Cardiac fibroblast (primary cell): ENCODE data around the gene SCNN1B.

Experiments used
- DNase-seq, 2 donors: peaks; one replicate each; pipeline versions ENCODE4 v3.0.0 to v3.0.0-alpha.2; 2010; ENCODE audit warnings: low read depth in 2 of 2
- H3K4me3 ChIP-seq, 2 donors: replicated peaks in 1 of 2; 1 replicate in 1 of 2; 2 replicates in 1 of 2; pipeline ENCODE4 v1.5.1; 2011; ENCODE audit warnings: low read depth in 2 of 2, low read length in 2 of 2, mild to moderate bottlenecking in 2 of 2, moderate library complexity in 1 of 2
- TF ChIP-seq, protein P1 (sequence below): IDR thresholded peaks from one replicate; pipeline ENCODE4 v1.5.1; 2011; ENCODE audit warnings: low read depth, mild to moderate bottlenecking, low read length, inconsistent platforms

Gene SCNN1B

DNA sequence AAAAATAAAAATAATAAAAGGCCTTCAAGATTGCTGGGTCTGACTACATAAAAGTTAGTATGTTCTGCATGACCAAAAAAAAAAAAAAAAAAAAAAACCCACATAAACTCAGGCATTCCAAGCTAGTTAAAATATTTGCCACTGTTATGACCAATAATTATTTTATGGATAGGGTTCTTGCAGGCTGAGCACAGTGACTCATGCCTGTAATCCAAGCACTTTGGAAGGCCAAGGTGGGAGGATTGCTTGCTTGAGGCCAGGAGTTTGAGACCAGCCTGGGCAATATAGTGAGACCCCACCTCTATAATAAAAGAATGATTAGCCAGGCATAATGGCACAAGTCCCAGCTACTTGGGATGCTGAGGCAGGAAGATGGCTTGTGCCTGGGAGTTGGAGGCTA is 8.1 kb downstream of the SCNN1B start:
- DNase-seq, result no peak
- H3K4me3 ChIP-seq, result no peak overlapping the region
- TF ChIP-seq, protein P1, sequence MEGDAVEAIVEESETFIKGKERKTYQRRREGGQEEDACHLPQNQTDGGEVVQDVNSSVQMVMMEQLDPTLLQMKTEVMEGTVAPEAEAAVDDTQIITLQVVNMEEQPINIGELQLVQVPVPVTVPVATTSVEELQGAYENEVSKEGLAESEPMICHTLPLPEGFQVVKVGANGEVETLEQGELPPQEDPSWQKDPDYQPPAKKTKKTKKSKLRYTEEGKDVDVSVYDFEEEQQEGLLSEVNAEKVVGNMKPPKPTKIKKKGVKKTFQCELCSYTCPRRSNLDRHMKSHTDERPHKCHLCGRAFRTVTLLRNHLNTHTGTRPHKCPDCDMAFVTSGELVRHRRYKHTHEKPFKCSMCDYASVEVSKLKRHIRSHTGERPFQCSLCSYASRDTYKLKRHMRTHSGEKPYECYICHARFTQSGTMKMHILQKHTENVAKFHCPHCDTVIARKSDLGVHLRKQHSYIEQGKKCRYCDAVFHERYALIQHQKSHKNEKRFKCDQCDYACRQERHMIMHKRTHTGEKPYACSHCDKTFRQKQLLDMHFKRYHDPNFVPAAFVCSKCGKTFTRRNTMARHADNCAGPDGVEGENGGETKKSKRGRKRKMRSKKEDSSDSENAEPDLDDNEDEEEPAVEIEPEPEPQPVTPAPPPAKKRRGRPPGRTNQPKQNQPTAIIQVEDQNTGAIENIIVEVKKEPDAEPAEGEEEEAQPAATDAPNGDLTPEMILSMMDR, result no peak

DNA sequence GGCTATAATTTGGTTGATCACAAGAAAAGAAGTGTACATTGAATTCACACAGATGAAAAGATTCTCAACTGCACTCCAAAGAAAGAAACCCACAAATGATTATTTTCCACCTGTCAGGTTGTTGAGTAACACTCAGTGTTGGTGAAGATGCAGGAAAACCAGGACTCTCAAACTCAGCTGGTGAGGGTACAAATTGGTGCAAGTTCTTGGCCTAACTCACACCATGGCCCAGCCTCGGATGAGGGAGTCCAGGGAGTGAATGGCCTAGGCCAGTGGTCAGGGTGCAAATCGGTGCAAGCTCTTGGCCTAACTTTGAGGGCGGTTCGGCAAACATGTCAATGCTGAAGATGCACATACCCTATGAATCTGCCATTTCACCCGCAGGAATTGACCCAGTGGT is 8.6 kb downstream of the SCNN1B start:
- TF ChIP-seq, protein P1, result no peak
- no peak for DNase-seq
- no peak overlapping the region for H3K4me3 ChIP-seq

DNA sequence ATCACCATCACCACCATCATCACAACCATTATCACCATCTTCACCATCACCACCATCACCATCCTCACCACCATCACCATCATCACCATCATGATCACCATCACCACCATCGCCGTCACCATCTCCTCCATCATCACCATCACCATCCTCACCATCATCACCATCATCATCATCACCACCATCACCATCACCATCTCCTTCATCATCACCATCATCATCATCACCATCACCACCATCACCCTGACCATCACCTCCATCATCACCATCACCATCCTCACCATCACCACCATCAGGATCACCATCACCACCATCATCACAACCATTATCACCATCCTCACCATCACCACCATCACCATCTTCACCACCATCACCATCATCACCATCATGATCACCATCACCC is 14.1 kb downstream of the SCNN1B start:
- TF ChIP-seq, protein P1, result no peak
- DNase-seq, result no peak

DNA sequence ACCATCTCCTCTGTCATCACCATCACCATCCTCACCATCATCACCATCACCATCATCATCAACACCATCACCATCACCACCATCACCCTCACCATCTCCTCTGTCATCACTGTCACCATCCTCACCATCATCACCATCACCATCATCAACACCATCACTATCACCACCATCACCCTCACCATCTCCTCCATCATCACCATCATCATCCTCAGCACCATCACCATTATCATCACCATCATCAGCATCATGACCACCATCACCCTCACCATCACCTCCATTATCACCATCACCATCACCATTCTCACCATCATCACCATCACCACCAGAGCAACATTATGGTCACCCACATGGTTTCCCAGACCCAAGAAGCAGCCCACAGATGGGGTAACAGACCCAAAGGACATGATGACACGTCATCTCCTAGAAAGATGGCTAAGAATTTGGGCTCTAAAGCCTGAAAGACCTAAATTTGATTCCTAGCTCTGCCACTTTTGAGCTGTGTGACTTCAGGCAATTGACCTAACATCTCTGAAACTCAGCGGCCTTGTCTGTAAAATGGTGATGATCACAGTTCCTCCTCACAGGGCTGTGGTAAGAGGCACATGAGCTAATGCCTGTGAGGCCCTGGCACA is 14.6 kb downstream of the SCNN1B start:
- TF ChIP-seq, protein P1, result no peak
- H3K4me3 ChIP-seq, result no peak overlapping the region
- DNase-seq, result no peak

More for the DNA sequence above, 14.1 kb downstream of the SCNN1B start:
- no peak overlapping the region for H3K4me3 ChIP-seq

DNA sequence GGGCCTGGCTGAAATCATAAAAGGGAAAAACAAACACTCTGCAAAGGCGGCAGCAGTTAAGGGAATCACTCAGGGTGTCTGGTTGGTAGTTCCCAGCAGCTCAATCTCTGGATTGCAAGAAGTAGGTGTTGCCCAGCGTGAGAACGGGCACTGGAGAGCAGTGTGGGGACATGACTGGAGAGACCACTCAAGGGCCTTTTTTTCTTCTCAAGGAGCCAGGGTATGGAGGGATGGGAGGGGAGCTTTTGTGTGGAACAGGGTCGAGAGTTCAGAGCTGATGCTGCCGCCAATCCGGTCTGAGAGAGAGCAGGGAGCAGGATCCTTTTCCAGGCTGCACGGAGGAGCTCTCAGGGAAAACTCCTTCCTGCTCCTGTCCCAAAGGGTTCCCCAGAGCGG is 15.2 kb downstream of the SCNN1B start:
- TF ChIP-seq, protein P1, result no peak
- no peak for DNase-seq
- no peak overlapping the region for H3K4me3 ChIP-seq

DNA sequence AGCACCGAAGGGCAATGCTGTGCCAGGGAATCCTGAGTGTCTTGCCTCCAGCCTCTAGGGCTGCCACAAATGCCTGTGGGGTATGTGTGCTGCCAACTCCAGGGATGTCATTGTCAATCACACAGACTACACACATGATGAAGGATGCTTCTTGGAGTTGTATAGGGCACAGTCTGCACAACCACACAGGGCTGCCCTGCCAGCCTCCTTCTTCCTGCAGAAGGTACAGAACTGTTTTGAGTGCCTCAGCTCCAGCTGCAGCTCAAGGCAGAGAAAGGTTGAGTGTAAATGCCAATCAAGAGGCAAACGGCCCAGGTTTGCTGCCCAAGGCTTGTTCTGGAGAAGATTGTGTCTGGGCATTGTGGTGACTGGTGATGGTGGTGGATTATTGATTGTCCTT is 15.6 kb downstream of the SCNN1B start:
- TF ChIP-seq, protein P1, result no peak
- DNase-seq, result no peak
- no peak overlapping the region for H3K4me3 ChIP-seq

DNA sequence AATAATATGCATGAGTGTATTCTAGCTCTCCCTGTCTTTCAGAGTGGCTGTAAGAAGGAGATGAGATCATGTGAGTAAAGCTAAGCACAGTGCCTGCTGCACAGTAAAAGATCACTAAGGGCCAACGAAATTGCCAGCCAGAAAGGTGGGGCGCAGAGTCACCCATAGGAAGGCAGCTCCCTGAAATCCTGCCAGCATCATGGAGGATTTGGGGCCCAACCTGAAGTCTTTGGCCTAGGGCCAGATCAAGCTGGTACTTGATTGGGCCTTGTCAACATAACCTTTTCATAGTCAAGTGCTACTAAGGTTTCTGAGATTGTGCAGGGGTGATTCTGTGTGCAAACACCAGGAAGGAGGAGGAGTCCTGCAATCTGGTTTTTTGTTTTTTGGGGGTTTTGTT is 16.5 kb downstream of the SCNN1B start:
- no peak for DNase-seq
- TF ChIP-seq, protein P1, result no peak
- H3K4me3 ChIP-seq, result no peak overlapping the region
